HG03575 (cell line): ENCODE data around the gene TMEM151A.
"Not testable (repeated sequence)": the region's sequence is repeated elsewhere in the genome, so short reads cannot be mapped to it uniquely, and the experiment has no call there.

Source experiments
- ATAC-seq: cut with Tn5 transposase; IDR thresholded peaks from one replicate; pipeline ENCODE4 v1.9.1; 2021; ENCODE audit not compliant: unreplicated experiment, insufficient number of reproducible peaks, low FRiP score; ENCODE audit errors: extremely low read depth

Gene TMEM151A

GRCh38 chr11:66316849-66317251 is 25.2 kb downstream of the TMEM151A start, which contains the start of gene CD248:
CD248 (minus strand) TSS chr11:66317044; CDS start chr11:66317027, 17 bp downstream.
- ATAC-seq: no peak

GRCh38 chr11:66317322-66317722 is 25.6 kb downstream of the TMEM151A start:
- ATAC-seq: no peak

GRCh38 chr11:66317723-66318599 is 26.3 kb downstream of the TMEM151A start:
- ATAC-seq: no peak

DNA sequence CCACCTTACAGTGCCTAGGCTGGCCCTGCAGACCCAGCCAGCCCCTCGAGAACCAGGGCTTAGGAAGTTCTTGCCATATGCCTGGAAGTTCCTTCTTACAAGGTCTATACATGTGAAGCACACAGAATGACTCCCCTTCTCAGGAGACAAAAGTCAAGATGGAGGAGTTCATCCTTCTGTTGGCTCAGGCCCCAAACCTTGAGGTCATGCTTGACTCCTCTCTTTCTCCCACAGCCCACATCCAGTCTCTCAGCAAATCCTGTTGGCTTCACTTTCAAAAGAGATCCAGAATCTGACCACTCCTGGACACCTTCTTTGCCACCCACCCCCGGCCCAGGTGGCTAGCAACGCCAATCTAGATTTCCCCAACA is 26.9 kb downstream of the TMEM151A start:
- no peak for ATAC-seq

DNA sequence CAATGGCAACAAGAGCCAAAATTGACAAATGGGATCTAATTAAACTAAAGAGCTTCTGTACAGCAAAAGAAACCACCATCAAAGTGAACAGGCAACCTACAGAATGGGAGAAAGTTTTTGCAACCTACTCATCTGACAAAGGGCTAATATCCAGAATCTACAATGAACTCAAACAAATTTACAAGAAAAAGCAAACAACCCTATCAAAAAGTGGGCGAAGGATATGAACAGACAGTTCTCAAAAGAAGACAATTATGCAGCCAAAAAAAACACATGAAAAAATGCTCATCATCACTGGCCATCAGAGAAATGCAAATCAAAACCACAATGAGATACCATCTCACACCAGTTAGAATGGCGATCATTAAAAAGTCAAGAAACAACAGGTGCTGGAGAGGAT is 28.6 kb downstream of the TMEM151A start:
- not testable (repeated sequence) for ATAC-seq

DNA sequence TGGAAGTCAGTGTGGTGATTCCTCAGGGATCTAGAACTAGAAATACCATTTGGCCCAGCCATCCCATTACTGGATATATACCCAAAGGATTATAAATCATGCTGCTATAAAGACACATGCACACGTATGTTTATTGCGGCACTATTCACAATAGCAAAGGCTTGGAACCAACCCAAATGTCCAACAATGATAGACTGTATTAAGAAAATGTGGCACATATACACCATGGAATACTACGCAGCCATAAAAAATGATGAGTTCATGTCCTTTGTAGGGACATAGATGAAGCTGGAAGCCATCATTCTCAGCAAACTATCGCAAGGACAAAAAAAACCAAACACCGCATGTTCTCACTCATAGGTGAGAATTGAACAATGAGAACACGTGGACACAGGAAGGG is 29.1 kb downstream of the TMEM151A start:
- ATAC-seq: not testable (repeated sequence)

DNA sequence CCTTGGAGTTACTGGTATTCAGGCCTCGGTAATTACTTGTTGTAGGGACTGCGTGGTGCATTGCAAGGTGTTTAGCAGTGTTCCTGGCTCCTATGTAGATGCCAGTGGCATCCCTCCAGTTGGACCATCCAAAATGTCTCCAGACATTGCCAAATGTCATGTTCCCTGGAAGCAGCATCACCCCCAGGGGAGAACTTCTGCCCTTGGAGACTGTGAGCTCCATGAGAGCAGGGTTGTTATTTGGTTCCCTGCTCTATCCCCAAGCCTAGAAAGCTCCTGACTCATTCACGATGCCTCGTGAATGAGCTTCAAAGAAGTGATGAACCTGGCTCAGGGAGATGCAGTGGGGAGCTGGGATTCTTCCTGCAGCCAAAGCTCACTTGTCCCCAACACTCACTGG is 29.9 kb downstream of the TMEM151A start:
- ATAC-seq: no peak

DNA sequence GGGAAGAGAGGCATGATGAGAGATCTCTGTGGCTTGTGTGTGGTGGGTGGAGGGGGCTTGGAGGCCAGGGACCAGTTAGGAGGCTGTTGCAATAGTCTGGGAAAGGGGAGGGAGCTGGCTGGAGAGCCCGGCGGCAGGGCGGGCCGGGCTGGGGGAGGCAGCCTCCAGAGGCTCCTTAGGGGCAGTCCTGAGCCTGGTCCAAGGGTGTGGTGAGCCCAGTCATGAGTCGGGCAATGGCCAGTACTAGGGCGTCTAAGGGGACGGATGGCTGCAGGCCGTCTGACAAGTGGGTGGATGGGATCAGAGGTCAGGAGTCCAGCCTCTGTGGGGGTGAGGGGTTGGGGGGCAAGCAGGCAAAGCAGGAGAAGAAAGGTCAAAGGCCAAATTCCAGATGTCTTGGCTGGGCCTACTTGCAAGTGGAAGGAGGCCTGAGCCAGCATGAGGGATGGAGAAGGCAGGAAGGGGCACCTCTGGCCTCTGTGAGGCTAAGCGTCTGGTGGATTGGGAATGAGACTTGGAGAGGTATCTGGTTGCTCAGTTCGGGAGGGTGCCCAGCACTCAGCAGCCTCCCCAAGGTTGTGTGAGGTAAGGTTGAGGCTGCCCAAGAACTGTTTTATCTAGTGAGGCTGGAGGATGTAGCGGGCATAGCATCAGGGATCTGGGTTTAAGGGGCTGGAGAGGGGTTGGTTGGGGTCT is 31.2 kb downstream of the TMEM151A start:
- ATAC-seq: no peak

GRCh38 chr11:66323684-66324083 is 32.0 kb downstream of the TMEM151A start:
- ATAC-seq: no peak

DNA sequence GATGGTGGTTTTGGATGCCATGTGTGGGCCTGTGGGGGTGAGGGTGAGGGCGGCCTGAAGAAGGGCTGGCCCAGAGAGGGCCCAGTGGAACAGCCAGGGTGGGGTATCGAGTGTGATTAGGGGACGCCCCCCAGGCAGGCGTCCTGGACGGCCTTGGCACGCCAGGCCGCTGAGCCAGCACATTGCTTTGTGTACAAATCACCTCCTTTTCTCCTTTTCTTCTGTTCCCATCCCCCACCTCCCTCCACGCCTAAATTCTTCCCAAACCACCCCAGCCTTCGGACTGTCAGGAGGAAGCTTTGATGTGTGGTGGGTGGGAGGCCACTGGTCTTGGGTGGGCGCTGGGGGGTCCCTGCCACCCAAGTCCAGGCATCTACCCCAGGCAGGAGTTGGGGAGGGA is 33.0 kb downstream of the TMEM151A start:
- no peak for ATAC-seq

- no peak for ATAC-seq
These were observed 33.6 kb downstream of the TMEM151A start for GRCh38 chr11:66325263-66325671.

DNA sequence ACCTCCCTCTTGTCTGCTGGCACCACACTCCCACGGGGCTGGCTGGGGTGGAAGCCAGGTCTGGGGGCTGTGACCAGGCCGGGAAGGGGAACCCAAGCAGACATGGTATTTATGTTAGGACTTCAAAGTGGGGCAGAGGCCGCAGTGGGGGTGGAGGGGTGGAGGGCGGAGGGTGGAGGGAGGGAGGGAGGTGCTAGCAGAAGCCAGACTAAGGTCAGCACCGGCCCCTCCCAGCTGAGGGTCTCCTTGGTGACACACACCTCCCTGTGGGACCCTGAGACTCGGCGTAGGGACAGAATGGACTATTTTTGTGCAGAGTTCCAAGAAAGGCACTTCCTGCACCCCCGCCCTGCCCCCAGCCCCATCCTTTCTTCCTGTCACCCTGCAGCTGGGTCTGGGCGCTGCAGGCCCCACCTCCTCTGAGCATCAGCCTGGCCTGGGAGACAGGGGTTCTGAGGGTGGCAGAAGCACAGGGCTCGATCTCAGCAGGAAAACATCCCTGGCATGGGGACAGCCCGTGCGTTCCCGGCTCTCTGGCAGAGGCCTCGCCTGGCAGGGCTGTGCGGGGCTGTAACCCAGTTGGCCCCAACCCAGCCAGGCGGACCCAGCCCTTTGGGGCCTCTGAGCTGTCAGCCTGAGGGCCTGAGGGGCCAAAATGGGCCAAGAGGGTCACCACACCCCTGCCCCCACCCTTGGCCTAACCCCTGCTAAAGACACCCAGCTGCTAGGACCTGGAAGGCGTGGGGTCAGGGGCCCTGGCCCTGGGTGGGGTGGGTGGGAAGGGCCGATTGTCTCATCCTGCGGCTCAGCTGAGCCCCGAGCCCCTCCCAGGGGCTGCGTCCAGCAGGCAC is 34.8 kb downstream of the TMEM151A start:
- ATAC-seq: no peak

GRCh38 chr11:66327171-66328030 is 35.7 kb downstream of the TMEM151A start:
- ATAC-seq: no peak

DNA sequence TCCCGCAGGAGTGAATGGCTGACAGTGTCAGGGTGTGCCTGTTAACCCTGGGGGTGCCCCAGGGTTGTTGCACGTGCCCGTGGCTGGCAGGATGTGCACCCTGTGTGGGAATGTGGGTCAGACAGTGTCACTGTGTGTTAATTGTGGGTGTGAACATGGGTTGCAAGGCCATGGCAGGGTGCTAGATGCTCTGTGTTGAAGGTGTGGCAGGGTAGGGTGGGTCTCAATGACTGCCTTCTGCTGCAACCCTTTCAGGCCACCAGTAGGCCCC is 36.3 kb downstream of the TMEM151A start:
- no peak for ATAC-seq

DNA sequence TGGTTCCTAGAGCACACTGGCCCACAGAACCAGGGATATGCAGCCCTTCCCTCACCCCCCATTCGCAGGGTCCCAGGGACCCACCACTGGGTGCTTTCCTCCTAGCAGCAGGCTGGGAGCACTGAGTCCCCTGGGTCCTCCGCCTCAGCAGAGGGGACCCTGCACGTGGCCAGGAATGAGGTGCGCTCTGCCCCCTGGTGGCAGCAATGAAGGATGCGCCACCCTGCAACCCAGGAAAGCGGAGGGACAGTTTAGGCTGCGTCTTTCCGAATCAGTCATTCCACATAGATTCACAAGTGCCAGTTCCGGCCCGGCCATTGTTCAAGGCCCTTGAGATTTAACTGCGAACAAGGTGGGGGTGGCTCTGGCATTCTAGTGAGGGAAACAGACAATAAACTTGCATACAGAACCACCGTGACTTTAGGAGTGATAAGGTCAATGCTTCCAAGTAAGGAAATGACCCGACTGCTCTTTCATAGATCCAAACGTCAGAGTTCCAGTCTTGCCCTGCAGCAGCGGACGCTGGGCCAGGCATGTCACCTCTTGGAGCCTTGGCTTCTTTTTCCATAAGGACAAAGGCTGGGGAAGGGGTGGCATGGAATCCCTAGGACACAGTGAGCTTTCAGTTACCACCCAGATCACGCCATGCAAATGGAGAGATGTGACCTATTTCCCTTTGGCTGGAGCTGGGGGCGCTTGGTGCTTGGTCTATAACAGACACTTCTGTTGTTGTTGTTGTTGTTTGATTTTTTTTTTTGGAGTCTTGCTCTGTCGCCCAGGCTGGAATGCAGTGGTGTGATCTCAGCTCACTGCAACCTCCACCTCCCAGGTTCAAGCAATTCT is 36.8 kb downstream of the TMEM151A start:
- ATAC-seq: no peak

- no peak for ATAC-seq
These were observed 37.5 kb downstream of the TMEM151A start for GRCh38 chr11:66329165-66329673.

DNA sequence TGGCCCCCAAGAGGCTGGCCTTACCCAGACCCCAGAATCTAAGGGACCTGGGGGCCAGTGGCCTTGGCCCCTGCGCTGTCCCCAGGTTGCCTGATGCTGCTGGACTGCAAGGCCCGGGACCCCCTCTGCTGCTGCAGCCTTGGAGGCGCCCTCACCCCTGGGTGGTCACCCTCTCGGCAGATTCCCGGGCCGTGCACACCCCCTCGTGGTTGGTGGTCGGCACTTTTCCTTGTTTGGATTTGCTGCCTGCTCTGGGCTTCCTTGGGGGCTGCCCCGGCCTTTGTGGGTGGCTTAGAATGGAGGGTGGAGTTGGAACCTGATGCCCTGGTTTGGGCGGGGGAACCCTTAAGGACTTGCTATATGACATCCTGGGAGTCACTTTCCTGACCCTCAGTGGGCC is 39.2 kb downstream of the TMEM151A start:
- ATAC-seq: no peak
